ENCODE data around the gene CRHR1. TPM values are rescaled to one million over a fixed set of nuclear protein-coding genes. Genes with fewer than 3 reads are reported as not detected.

CRHR1 gene
- total RNA-seq, 4 donors from 2014 or later = not detected

DNA sequence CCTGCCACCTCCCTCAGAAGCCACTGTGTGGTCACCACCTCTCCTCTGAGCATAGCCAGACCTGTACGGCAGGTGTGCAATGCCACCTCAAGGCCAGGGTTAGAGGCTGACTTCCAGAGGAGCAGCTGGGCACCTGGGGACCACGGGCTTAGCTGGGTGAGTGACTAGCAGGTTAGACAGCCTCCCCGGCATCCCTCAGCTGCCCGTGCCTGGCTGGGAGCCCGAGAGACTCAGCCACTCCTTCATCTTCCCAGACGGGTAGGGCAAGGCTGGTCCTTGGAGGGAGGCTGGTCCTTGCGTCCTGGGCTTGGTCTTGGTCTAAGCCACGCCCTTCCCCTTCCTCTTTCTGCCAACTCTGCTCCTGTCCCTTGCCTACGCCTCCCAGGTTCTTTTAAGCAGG is 7.8 kb downstream of the CRHR1 start:
- in situ Hi-C loops (cut with MboI; ENCODE audit: low pct_ligation_motif_present in 1 of 4, low pct_unique_long_range_greater_than_20kb in 1 of 4, low sequenced_read_pairs in 3 of 4) (no loop called here), intact Hi-C loops (cut with DNase I; ENCODE audit: low total_unique reads) (no loop called here)
- Histone ChIP-seq H3K27ac (no peak overlapping the region), H3K36me3 (no peaks in the 10 kb centered on the region), H3K9me3 (no peaks in the 10 kb centered on the region), H3K4me3 (no peak overlapping the region), H3K4me1 (no peaks in the 10 kb centered on the region), H3K27me3 (peaks cover 94% of the 10 kb centered on the region)
- no peak for TF ChIP-seq POLR2AphosphoS5 (IDR thresholded peaks at IDR 0.05)
- TF ChIP-seq, protein P1, sequence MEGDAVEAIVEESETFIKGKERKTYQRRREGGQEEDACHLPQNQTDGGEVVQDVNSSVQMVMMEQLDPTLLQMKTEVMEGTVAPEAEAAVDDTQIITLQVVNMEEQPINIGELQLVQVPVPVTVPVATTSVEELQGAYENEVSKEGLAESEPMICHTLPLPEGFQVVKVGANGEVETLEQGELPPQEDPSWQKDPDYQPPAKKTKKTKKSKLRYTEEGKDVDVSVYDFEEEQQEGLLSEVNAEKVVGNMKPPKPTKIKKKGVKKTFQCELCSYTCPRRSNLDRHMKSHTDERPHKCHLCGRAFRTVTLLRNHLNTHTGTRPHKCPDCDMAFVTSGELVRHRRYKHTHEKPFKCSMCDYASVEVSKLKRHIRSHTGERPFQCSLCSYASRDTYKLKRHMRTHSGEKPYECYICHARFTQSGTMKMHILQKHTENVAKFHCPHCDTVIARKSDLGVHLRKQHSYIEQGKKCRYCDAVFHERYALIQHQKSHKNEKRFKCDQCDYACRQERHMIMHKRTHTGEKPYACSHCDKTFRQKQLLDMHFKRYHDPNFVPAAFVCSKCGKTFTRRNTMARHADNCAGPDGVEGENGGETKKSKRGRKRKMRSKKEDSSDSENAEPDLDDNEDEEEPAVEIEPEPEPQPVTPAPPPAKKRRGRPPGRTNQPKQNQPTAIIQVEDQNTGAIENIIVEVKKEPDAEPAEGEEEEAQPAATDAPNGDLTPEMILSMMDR (IDR thresholded peaks at IDR 0.05) = no peak
- no peak for DNase-seq
- 40% methylated on average over 9 of the region's 9 CpGs; no CpG with 5 or more reads in 1 of the 2 donors for WGBS, 2 donors (ENCODE audit: low coverage in 1 of 2)

- intact Hi-C loops (cut with DNase I; ENCODE audit: low total_unique reads) (no loop called here), in situ Hi-C loops (cut with MboI; ENCODE audit: low pct_ligation_motif_present in 1 of 4, low pct_unique_long_range_greater_than_20kb in 1 of 4, low sequenced_read_pairs in 3 of 4) (no loop called here)
- H3K4me3 ChIP-seq = no peak overlapping the region
- no peak for DNase-seq
- no peaks in the 10 kb centered on the region for H3K9me3 ChIP-seq
- no peak overlapping the region for H3K27ac ChIP-seq
- TF ChIP-seq EP300 (IDR thresholded peaks at IDR 0.05; ENCODE audit: low read depth) (no peak), POLR2AphosphoS5 (IDR thresholded peaks at IDR 0.05) (no peak), POLR2A (IDR thresholded peaks at IDR 0.05) (no peak)
- TF ChIP-seq, protein P1 (IDR thresholded peaks at IDR 0.05) = no peak
- no peaks in the 10 kb centered on the region for H3K4me1 ChIP-seq
- peaks cover 91% of the 10 kb centered on the region for H3K27me3 ChIP-seq
- no peaks in the 10 kb centered on the region for H3K36me3 ChIP-seq
- WGBS, 2 donors (ENCODE audit: low coverage in 1 of 2) = 55 to 80% methylated on average over 1 to 3 of the region's 3 CpGs
Observed at GRCh38 chr17:45792437-45792836, 8.3 kb downstream of the CRHR1 start.

- DNase-seq = no peak
- in situ Hi-C loops (cut with MboI; ENCODE audit: low pct_ligation_motif_present in 1 of 4, low pct_unique_long_range_greater_than_20kb in 1 of 4, low sequenced_read_pairs in 3 of 4) (no loop called here), intact Hi-C loops (cut with DNase I; ENCODE audit: low total_unique reads) (no loop called here)
- Histone ChIP-seq H3K9me3 (no peaks in the 10 kb centered on the region), H3K4me3 (no peak overlapping the region), H3K4me1 (no peaks in the 10 kb centered on the region), H3K27me3 (peaks cover 91% of the 10 kb centered on the region), H3K36me3 (no peaks in the 10 kb centered on the region), H3K27ac (no peak overlapping the region)
- TF ChIP-seq EP300 (IDR thresholded peaks at IDR 0.05; ENCODE audit: low read depth) (no peak), POLR2AphosphoS5 (IDR thresholded peaks at IDR 0.05) (no peak), POLR2A (IDR thresholded peaks at IDR 0.05) (no peak)
- TF ChIP-seq, protein P1 (IDR thresholded peaks at IDR 0.05) = no peak
- 81% methylated on average over 22 of the region's 22 CpGs; no CpG with 5 or more reads in 1 of the 2 donors for WGBS, 2 donors (ENCODE audit: low coverage in 1 of 2)
Observed at GRCh38 chr17:45792995-45793755, 9.1 kb downstream of the CRHR1 start.

- H3K27ac ChIP-seq = no peak overlapping the region
- WGBS, 2 donors (ENCODE audit: low coverage in 1 of 2) = 83% methylated on average over 7 of the region's 8 CpGs; no CpG with 5 or more reads in 1 of the 2 donors
- intact Hi-C loops (cut with DNase I; ENCODE audit: low total_unique reads) = no loop called here
- no peaks in the 10 kb centered on the region for H3K9me3 ChIP-seq
- no peak overlapping the region for H3K4me3 ChIP-seq
- no peaks in the 10 kb centered on the region for H3K36me3 ChIP-seq
- no peak for DNase-seq
- TF ChIP-seq EP300 (IDR thresholded peaks at IDR 0.05; ENCODE audit: low read depth) (no peak), POLR2A (IDR thresholded peaks at IDR 0.05) (no peak), POLR2AphosphoS5 (IDR thresholded peaks at IDR 0.05) (no peak)
- TF ChIP-seq, protein P1 (IDR thresholded peaks at IDR 0.05) = no peak
- H3K4me1 ChIP-seq = no peaks in the 10 kb centered on the region
- in situ Hi-C loops (cut with MboI; ENCODE audit: low pct_ligation_motif_present in 1 of 4, low pct_unique_long_range_greater_than_20kb in 1 of 4, low sequenced_read_pairs in 3 of 4) = no loop called here
- H3K27me3 ChIP-seq = peaks cover 89% of the 10 kb centered on the region
Observed at GRCh38 chr17:45793999-45794540, 9.9 kb downstream of the CRHR1 start.
